Mammary microvascular endothelial cell (primary cell): ENCODE results near the gene SP4. TPM values are rescaled to one million over a fixed set of nuclear protein-coding genes. Genes with fewer than 3 reads are reported as not detected.

Experiments
- total RNA-seq: library from RNA; depleted of rRNA; stranded (reverse); fragments of >200 nt; gene quantifications from 2 replicates; pipeline ENCODE4 v1.2.3, GENCODE V29; 2015

The SP4 gene
- 4.1 and 5.2 TPM in 2 replicates for total RNA-seq

DNA sequence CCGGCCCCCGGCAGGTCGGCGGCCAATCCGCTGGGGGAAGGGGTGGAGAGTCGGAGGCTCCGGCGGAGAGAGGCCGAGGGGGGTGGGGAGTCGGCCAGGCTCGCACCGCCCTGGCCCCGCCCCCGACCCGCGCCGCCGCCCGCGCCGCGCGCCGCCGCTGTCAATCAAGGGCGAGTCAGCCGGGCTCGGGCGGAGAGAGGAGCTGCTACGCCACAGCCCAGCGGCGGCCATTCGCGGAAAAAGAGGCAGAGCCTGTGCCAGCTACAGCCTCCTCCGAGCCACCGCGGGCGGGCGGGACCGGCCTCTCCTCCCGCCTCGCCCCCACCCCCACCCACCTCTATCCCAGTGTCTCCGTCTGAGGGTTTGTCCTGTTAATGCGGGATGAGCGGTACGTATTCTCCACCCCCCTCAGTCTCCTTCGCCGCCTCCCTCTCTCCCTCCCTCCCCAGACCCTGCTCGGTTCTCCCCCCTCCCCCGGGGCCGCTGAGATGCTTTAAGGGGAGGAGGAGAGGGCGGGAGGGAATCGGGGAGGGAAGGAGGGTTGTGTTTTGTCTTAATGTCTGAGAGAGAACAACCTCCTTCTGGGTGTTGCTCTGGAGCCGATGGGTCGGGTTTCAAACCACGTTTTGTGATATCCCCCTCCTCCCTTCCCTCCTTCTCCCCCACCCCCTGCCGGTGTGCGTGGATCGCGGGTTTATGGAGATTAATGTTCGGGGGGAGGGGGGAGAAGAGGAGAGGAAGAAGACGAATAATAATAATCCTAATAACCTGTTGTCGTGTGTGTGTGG, at the start of gene SP4:
SP4 (plus strand) TSS at position 213 of the 788 bp plus-strand sequence; CDS start at position 382, 169 bp downstream.

DNA sequence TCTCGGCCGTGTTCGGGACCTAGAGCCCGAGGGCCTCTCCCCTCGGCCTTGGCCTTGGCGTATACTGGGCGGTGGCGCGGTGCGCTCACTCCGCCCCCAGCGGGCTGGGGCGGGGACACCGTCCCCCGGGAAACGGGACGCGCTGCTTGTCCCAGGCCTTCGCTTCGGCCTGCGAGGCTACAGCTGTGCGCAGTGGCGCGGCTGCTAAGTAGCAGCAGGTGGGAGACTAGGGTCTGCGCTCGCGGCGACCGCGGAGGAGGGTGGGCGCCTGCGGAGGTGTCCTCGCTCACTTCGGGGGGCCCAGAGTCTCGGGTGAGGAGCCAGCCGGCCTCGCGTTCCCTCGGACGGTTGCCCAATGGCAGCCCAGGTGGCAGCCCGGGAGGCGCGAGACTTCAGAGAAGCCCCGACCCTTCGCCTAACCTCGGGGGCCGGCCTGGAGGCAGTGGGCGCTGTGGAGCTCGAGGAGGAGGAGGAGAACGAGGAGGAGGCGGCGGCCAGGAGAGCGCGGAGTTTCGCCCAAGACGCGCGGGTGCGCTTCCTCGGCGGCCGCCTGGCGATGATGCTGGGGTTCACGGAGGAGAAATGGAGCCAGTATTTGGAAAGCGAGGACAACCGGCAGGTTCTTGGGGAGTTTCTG, 115.1 kb downstream of the SP4 start, which contains the start of gene DNAH11:
DNAH11 (plus strand) TSS at position 149 of the 637 bp plus-strand sequence; CDS start at position 356, 207 bp downstream.

Other genes starting within 250 kb of the SP4 start
- 4.6 and 8.5 TPM in 2 replicates for gene DNAH11, start 115.0 kb downstream of the SP4 start, total RNA-seq